Dermis microvascular lymphatic vessel endothelial cell (primary cell): Measurements from ENCODE around the gene ZG16B. TPM values are rescaled to one million over a fixed set of nuclear protein-coding genes. Genes with fewer than 3 reads are reported as not detected.

Experiments used
- DNase-seq, 2 donors: peaks; one replicate each; pipeline versions ENCODE4 v3.0.0 to v3.0.0-alpha.2; 2010; ENCODE audit warnings: low read depth in 2 of 2
- total RNA-seq: library from RNA; depleted of rRNA; stranded (reverse); fragments of >200 nt; gene quantifications from 2 replicates; pipeline ENCODE4 v1.2.1, GENCODE V29; 2014

Gene ZG16B
- total RNA-seq, 1 donor from 2014 or later = 0.13 TPM

- DNase-seq = no peak
These were observed 13.4 kb downstream of the ZG16B start for GRCh38 chr16:2843526-2843925.

GRCh38 chr16:2845116-2845515, 15.0 kb downstream of the ZG16B start:
- DNase-seq = no peak

DNA sequence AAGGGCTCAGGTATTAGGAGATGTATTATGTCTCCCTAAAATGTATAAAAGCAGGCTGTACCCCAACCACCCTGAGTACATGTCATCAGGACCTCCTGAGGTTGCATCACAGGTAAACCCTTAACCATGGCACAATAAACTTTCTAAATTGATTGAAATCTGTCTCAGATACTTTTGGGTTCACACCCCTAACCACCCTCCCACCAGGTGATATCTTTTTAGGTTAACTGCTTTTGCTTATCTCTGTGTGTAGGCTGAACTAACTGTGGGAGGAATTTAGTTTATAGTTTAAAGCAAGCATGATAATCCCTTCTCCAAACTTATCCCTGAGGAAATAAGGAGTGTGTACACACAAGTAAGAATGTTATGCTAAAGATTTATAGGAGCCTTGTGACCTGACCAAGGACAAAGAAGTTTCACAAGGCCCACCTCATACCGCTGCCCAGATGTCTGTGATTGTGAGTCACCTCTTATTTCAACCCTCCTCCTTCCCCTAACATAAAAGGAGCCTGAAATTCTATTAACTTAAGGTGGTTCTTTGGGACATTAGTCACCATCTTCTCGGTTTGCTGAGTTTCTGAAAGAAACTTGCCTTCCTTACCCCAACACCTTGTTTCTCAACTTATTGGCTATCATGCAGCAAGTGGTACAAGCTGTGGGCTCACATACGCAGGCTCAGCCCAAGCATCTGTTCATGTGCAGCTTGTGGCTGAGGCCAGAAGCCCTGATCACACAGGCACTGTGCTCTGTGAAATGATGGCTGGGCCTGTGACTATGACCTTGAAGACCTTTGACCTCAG, 16.6 kb downstream of the ZG16B start:
- no peak for DNase-seq

DNA sequence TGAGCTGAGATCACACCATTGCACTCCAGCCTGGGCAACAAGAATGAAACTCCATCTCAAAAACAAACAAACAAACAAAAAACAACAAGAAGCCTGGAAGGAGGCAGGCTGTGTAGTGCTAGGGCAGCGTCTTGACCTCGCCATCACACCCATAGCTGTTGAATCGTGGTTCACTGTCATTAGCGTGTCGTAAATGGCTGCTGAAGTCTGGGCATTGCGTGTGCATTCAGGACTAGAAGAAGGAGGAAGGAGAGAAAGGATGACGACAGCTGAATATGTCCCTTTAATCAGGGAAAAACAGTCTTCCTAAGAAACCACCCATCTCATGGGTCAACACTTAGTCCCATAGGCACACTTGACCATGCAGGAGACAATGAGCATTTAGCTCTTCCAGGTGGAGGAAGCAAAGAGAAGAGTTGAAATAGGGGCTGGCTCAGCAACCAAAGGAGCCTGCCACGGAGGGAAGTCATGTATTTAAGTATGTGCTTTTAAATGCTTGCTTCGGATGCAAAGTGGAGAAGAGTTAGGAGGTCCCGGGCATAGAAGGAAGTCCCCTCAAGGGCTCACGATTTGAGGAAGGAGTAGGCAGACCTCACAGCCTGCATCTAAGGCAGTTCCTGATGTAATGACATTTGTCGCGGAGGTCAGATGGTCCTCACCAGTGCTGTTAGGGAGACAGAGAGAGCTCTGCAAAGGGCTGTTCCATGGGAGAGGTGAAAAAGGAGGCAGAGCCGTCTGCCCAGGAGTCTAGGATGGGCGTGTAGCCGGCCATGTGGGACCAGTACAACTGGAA, 19.0 kb downstream of the ZG16B start:
- DNase-seq = no peak

DNA sequence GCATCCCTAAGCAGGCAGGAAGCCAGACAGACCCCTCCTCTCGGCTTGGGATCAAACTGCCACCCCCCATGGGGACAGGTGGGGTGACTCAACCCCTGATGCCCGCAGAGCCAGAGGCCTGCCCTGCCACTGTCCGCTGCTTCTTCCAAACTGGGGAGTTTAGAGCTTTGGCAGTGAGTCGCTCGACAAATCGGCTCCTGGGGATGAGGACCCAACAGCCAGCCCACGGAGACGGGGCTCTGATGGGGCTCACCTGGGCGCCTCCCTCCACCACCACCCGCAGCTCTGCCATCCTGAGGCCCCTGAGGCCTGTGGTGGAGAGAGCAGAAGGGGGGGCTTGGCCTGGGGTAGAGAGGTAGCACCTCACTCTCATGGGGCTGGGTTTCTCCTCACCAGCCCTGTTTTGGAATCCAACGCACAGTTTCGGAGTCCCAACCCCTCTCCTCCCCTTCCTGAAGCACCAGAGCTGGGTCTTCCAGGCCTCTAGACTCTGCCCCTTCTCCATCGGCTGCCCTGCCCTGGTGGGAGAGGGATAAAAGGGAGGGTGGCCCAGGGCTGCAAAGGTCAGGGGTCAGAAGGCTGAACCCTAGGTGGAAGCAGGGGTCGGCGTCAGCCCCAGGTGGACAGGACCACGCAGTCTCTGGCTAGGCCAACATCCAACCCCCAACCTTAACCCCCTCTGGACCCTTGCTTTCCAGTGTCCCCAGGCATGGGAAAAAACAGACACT, 22.1 kb downstream of the ZG16B start:
- DNase-seq = no peak

GRCh38 chr16:2852731-2853507, 22.8 kb downstream of the ZG16B start:
- no peak for DNase-seq

GRCh38 chr16:2853531-2854073, 23.5 kb downstream of the ZG16B start:
- no peak for DNase-seq

GRCh38 chr16:2854700-2855309, 24.7 kb downstream of the ZG16B start:
- DNase-seq = no peak

GRCh38 chr16:2855536-2855935, 25.4 kb downstream of the ZG16B start:
- no peak for DNase-seq

DNA sequence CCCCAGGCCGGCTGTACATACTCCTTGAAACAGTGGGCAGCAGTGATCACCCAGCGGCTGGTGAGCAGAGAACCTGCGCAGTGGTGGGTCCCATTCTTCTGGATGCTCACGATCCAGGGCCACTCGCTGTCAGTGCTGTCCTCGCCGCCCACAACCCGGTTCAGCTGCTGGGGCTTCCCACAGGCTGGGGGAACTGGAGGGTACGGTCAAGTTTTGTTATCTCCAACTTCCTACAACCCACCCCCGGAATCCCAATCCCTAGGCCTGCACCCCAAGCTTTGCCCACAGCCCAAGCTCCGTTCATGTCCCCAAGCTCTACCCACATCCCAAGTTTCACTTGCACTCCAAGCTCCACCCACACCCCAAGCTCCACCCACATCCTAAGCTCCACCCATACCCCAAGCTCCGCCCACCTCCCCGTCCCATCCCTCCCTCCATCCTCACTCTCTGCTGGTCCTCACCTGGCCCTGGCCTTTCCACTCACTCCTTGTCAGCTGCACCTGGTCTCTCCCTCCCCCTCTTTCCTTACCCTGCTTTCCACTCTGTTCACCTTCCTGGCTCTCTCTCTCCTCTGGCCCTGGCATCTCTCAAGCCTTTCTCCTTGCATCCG, 26.1 kb downstream of the ZG16B start:
- DNase-seq = no peak

DNA sequence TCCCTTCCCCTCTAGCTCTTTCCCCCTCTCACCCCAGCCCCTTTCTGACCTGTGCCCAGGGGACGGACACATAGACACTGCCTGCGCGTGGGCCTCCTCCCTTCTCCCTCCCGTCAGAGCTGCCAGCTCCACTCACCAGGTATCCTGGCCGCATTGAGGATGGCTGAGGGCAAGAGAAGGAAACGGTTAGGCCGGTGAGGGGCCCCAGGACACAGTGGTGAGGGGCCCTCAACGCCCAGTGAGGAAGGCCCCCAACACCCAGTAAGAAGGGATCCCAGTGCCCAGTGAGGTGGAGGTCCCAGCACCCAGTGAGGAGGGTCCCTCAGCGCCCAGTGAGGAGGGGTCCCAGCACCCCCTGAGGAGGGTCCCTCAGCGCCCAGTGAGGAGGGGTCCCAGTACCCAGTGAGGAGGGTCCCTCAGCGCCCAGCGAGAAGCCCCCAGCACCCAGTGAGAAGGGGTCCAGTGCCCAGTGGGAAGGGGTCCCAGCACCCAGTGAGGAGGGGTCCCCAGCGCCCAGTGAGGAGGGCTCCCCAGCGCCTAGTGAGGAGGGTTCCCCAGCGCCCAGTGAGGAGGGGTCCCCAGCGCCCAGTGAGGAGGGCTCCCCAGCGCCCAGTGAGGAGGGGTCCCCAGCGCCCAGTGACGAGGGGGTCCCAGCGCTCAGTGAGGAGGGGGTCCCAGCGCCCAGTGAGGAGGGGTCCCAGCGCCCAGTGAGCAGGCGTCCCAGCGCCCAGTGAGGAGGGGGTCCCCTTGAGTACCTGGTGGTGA, 26.8 kb downstream of the ZG16B start:
- DNase-seq = no peak

- DNase-seq = no peak
These were observed 27.5 kb downstream of the ZG16B start, which contains the start of gene PRSS22 for GRCh38 chr16:2857451-2858244. PRSS22 (minus strand) TSS chr16:2858170; CDS start chr16:2858104, 66 bp downstream.

- DNase-seq = no peak
These were observed 28.3 kb downstream of the ZG16B start for GRCh38 chr16:2858245-2859025.

GRCh38 chr16:2859686-2860265, 29.7 kb downstream of the ZG16B start:
- no peak for DNase-seq

DNA sequence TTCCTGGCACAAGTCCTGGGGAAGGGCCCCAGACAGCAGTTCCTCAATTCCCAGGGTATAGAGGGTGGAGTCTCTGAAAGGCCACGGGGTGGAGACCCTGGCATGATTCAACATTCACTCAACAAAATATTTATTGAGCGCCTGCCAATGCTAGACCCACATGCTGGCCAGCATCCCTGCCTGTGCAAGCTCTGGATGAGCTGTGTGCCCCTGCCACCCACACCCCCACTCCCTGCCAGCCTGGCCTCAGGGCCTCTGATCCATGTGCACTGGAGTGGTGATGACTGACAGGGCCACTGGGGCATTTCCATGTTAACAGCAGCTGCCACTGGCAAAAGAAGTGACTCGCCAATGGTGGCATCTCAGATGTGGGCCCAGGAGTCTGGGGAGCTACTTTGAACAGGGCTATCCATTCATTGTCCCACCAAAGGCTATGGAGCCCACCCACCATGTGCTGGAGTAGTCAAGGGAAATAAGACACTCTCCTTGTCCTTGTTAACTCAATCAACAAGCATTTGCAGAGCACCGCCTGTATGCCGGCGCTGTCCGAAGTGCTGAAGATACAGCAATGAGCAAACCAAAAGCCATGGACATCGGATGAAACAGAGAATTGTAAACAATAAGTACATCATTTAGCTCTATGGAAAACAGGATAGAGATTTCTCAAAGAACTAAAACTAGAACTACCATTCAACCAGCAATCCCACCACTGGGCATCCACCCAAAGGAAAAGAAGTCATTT, 30.9 kb downstream of the ZG16B start:
- peak in 1 of 2 donors; percentile 14 for DNase-seq

DNA sequence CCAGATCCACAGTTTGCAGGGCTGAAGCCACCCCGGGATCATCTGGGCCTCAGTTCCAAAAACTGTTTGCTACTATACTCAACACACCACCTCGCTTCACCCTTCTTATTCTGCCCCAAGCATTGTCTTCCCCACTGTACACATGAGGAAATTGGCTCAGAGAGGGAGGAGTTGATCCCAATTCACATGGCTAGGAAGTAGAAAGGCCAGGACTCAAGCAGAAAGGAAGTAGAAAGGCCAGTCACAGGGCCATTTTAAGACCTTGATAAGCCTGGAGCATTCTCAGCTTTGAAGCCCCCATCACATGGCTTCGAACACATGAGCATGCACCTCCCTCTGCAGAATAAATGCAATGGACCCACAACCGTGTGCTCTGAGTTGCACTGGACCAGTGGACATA, 35.5 kb downstream of the ZG16B start:
- no peak for DNase-seq

DNA sequence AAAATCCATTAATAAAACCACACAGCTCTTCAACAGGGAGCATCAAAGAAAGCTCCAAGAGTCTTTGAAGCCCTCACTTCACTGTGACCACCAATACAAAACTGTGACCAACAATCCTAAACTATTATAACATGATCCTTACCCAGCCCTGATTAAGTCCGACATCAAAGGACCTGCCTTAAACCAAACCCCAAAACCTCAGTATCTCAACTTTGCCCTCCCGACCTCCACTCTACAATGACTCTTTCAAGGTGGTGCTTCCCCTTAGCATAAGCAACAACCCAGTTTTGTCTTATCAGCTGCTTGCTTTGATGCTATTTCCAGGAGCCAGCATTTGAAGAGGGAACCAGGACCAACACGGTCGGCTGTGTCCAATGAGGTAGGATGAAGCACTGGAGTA, 36.3 kb downstream of the ZG16B start:
- no peak for DNase-seq
